Psoas muscle (tissue), 8 donors: ENCODE data around the gene IRF1. TPM values are rescaled to one million over a fixed set of nuclear protein-coding genes. Genes with fewer than 3 reads are reported as not detected.
A peak's percentile ranks its signal among the peaks of the same experiment; 100 is the strongest.

Experiments used
- ATAC-seq, 4 donors: fragments of 200-7000 bp; cut with Tn5 transposase; one replicate each; pipeline ENCODE4 v1.9.1; 2020; ENCODE audit warnings: moderate library complexity in 3 of 4, mild to moderate bottlenecking in 2 of 4
- DNase-seq, 2 donors: peaks; one replicate each; pipeline ENCODE4 v3.0.0-alpha.2; 2020
- H3K27ac ChIP-seq: fragments of 200-600 bp; one replicate; pipeline ENCODE4 v1.8.0; 2022
- H3K27me3 ChIP-seq, 3 donors: fragments of 200-600 bp in 1 of 3; one replicate each; pipeline versions ENCODE4 v1.6.1 to v1.8.0; 2013 to 2022; ENCODE audit warnings: low read length in 2 of 3, mild to moderate bottlenecking in 2 of 3, moderate library complexity in 1 of 3; ENCODE audit not compliant: insufficient read depth in 3 of 3
- H3K36me3 ChIP-seq, 2 donors: fragments of 200-600 bp in 1 of 2; one replicate each; pipeline versions ENCODE4 v1.6.1 to v1.8.0; 2013 to 2022; ENCODE audit warnings: low read depth in 1 of 2, mild to moderate bottlenecking in 1 of 2, moderate library complexity in 1 of 2; ENCODE audit not compliant: insufficient read depth in 1 of 2
- H3K4me1 ChIP-seq: fragments of 200-600 bp; one replicate; pipeline ENCODE4 v1.8.0; 2022
- H3K4me3 ChIP-seq: fragments of 200-600 bp; one replicate; pipeline ENCODE4 v1.8.0; 2022; ENCODE audit warnings: mild to moderate bottlenecking
- H3K9me3 ChIP-seq: fragments of 200-600 bp; one replicate; pipeline ENCODE4 v1.8.0; 2022
- WGBS, 3 donors: extraction: QIAGEN DNeasy Blood & Tissue Kit; methylation state at CpG; one replicate each; pipeline versions ENCODE4 v1.1.6 to v1.1.7; 2013; 5-methylcytosine and 5-hydroxymethylcytosine counted together
- intact Hi-C, 2 donors: fragments of 100-400 bp; cut with DNase I; formaldehyde crosslinking; loops; one replicate each; pipeline versions ENCODE4 v1.11.0 to v1.14.2; 2022
- long read RNA-seq, 2 donors: library from polyadenylated mRNA; unstranded; transcript quantifications; one replicate each; pipeline ENCODE4 v2.0.0, GENCODE V29; 2021
- polyA plus RNA-seq, 3 donors: library from polyadenylated mRNA; stranded (reverse); fragments of 200-250 nt; gene quantifications; one replicate each; pipeline ENCODE4 v1.2.3, GENCODE V29; 2013
- total RNA-seq, 4 donors: library from RNA; stranded (reverse); fragmentation: NEBNext Ultra II Directional in 2 of 4; extraction: Animal tissue kit (Norgen Biotek cat#: 25700) in 2 of 4; gene quantifications; one replicate each; pipeline versions ENCODE4 v1.2.1 to v1.2.4, GENCODE V29; 2021 to 2023
- TF ChIP-seq, protein P1 (sequence below): fragments of 200-600 bp; IDR thresholded peaks from one replicate; pipeline ENCODE4 v1.8.0; 2022; ENCODE audit warnings: antibody characterized with exemption
- donor health status: healthy with polysubstance abuse.
- donor health status: DM: no; HTN: no; CAD: no; lungs with moderate emphysema.
- donor health status: Bipolar disorder and iron deficiency.
- donor health status: healthy.
- donor health status: DM: yes; HTN: yes; CAD: no.
- donor health status: DM: no; HTN: no; CAD: no.
- donor health status: DM: no; HTN: no; CAD: no.
- donor health status: DM: yes; HTN: yes; CAD: no.

The IRF1 gene, protein sequence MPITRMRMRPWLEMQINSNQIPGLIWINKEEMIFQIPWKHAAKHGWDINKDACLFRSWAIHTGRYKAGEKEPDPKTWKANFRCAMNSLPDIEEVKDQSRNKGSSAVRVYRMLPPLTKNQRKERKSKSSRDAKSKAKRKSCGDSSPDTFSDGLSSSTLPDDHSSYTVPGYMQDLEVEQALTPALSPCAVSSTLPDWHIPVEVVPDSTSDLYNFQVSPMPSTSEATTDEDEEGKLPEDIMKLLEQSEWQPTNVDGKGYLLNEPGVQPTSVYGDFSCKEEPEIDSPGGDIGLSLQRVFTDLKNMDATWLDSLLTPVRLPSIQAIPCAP
- 10 to 100 TPM in 3 of 4 donors, 1 to 10 TPM in 1; 5.5 to 18.8 (median 13.7) TPM for total RNA-seq
- polyA plus RNA-seq = 10 to 100 TPM in 1 of 3 donors, 1 to 10 TPM in 2; 4.7 to 11.8 (median 4.9) TPM
- long read RNA-seq, donor 1, transcript IRF1-201 (10 exons, 3,579 nt) = major isoform, 9 of 11 reads
- long read RNA-seq, donor 1, partial matches to known transcripts = 1 of 11 reads
- long read RNA-seq, donor 1, other reads (novel, unspliced or antisense) = 1 of 11 reads
- long read RNA-seq, donor 2, transcript IRF1-201 (10 exons, 3,579 nt) = major isoform, 5 of 9 reads
- long read RNA-seq, donor 2, partial matches to known transcripts = 2 of 9 reads
- long read RNA-seq, donor 2, other reads (novel, unspliced or antisense) = 2 of 9 reads

DNA sequence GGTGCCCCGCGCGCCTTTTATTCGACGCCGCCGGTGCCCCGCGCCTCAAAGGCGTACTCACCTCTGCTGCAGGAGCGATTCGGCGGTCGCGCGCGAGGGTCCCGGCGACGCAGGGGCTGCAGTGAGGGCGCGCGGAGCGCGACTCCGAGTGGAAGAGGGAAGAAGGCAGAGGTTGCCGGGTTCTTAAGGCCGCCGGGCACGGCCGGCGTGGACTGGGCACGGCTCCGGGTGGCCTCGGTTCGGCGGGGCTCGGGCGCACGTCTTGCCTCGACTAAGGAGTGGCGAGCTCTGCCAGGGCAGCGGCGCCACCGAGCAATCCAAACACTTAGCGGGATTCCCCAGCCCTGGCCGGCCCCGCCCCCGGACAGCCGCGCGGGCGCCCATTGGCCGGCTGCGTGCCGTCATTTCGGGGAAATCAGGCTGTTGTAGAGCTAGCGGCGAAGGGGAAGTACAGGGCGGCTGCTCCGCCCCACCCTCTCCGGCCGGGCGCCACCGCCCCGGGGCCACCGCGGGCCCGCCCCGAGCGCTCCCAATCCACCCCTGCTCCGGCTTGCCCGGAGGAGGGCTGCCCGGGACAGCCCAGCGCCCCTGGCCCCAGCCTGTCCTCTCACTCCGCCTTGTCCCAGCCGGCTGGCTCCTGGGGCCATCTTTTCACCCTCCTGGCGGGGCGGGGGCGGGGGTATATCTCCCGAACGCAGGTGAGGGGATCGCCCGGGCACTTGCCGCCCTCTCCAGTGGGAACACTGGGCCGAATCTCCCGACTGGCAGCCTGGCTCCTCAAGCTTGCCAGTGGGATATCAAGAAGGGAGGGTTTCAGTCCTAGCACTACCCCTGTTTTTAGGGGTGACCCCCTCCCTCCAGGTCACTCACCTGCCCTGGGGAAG, at the start of gene IRF1:
Gene IRF1 (minus strand): TSS at position 290 of the 884 bp plus-strand sequence. CDS start 1,295 bp downstream, outside the sequence.
- peak within 1 kb of the TSS; percentile 89 for H3K27ac ChIP-seq
- peak; percentile 97 to 98 for DNase-seq
- H3K27me3 ChIP-seq = no peaks in the 10 kb centered on the region
- H3K36me3 ChIP-seq = peaks cover 0 to 35% of the 10 kb centered on the region in 2 donors
- peaks cover 20% of the 10 kb centered on the region for H3K4me1 ChIP-seq
- WGBS, 3 donors = 0 to 1% (median 0%) methylated on average over 52 to 87 of the region's 87 CpGs
- peak; percentile 93 to 96 (median 95) for ATAC-seq
- TF ChIP-seq, protein P1, sequence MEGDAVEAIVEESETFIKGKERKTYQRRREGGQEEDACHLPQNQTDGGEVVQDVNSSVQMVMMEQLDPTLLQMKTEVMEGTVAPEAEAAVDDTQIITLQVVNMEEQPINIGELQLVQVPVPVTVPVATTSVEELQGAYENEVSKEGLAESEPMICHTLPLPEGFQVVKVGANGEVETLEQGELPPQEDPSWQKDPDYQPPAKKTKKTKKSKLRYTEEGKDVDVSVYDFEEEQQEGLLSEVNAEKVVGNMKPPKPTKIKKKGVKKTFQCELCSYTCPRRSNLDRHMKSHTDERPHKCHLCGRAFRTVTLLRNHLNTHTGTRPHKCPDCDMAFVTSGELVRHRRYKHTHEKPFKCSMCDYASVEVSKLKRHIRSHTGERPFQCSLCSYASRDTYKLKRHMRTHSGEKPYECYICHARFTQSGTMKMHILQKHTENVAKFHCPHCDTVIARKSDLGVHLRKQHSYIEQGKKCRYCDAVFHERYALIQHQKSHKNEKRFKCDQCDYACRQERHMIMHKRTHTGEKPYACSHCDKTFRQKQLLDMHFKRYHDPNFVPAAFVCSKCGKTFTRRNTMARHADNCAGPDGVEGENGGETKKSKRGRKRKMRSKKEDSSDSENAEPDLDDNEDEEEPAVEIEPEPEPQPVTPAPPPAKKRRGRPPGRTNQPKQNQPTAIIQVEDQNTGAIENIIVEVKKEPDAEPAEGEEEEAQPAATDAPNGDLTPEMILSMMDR = peak; percentile 3
- H3K4me3 ChIP-seq = peak within 1 kb of the TSS; percentile 75
- H3K9me3 ChIP-seq = no peaks in the 10 kb centered on the region
- intact Hi-C loops = loop anchor here in 1 of 2 donors (2.0 kb wide), 1 partner anchor 72 kb away; no protein-coding TSS in a partner anchor

DNA sequence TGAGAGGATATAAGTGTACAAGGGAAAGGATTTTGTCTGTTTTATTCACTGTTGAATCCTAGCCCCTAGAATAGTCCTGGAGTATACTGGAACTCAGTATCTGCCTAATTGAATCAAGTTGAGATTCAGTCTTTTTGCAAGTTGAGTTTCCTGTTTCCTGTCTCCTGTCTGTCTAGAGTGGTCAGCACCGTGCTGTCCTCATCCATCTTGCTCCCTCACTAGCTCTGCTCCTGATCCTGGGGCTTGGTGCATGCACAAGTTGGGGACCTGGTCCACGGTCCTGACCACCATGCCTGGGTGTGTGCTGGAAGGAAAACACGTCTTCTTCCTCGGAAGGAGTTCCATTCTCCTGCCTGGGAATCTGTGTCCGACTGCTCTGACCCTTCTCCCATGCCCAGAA, 49.6 kb upstream of the IRF1 start:
- H3K4me3 ChIP-seq = no peak overlapping the region
- 74 to 79% (median 74%) methylated on average over 5 of the region's 5 CpGs for WGBS, 3 donors
- H3K27ac ChIP-seq = no peak overlapping the region
- ATAC-seq (no peak), DNase-seq (no peak)
- intact Hi-C loops = no loop called here
- H3K9me3 ChIP-seq = no peaks in the 10 kb centered on the region
- TF ChIP-seq, protein P1 = no peak
- H3K4me1 ChIP-seq = no peaks in the 10 kb centered on the region
- no peaks in the 10 kb centered on the region for H3K36me3 ChIP-seq
- H3K27me3 ChIP-seq = no peaks in the 10 kb centered on the region

GRCh38 chr5:132539716-132540115, 49.1 kb upstream of the IRF1 start:
- H3K27me3 ChIP-seq = no peaks in the 10 kb centered on the region

DNA sequence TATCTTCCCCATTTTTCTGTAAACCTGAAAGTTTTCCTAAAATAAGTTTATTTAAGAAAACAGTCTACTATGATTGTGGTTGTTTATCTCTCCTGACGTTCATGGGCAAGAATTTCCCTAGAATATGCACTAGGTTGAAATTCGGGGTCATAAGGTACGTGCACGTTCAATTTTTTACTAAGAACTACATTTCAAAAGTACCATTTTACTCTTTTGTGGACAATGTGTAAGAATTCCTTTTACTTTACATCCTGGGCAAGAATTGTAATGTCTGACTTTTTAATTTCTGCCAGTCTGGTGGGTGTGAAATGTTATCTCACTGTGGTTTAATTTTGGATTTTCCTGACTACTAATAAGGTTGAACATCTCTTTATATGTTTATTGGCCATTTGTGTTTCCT, 40.4 kb upstream of the IRF1 start:
- WGBS, 3 donors = 90 to 94% (median 92%) methylated on average over 4 of the region's 4 CpGs
- Histone ChIP-seq H3K4me1 (no peaks in the 10 kb centered on the region), H3K27ac (no peak overlapping the region), H3K27me3 (no peaks in the 10 kb centered on the region), H3K9me3 (no peaks in the 10 kb centered on the region), H3K36me3 (no peaks in the 10 kb centered on the region), H3K4me3 (no peak overlapping the region)
- ATAC-seq (no peak), DNase-seq (no peak)
- TF ChIP-seq, protein P1 = no peak
- intact Hi-C loops = no loop called here

More at GRCh38 chr5:132539716-132540115, 49.1 kb upstream of the IRF1 start:
- H3K36me3 ChIP-seq = no peaks in the 10 kb centered on the region
- 70 to 84% (median 78%) methylated on average over 4 of the region's 4 CpGs for WGBS, 3 donors
- TF ChIP-seq, protein P1 = no peak
- DNase-seq (no peak), ATAC-seq (no peak)
- no peaks in the 10 kb centered on the region for H3K4me1 ChIP-seq
- intact Hi-C loops = no loop called here
- no peaks in the 10 kb centered on the region for H3K9me3 ChIP-seq
- H3K4me3 ChIP-seq = no peak overlapping the region
- no peak overlapping the region for H3K27ac ChIP-seq
